Mesenchymal stem cell (in vitro differentiated cells and primary cell): ENCODE measurements around the gene ZNF592.

ENCODE experiments used
- DNase-seq: peaks from one replicate; pipeline ENCODE4 v3.0.0-alpha.2; 2013
- H2AFZ ChIP-seq: one replicate; pipeline ENCODE4 v1.6.1; 2013; ENCODE audit warnings: low read depth, mild to moderate bottlenecking, control low read depth, inconsistent platforms, low read length, moderate library complexity
- H2AK5ac ChIP-seq: 2 replicates; pipeline ENCODE4 v1.6.1; 2013; ENCODE audit warnings: low read length, moderate library complexity, mild to moderate bottlenecking, inconsistent platforms; ENCODE audit not compliant: severe bottlenecking
- H2BK120ac ChIP-seq: one replicate; pipeline ENCODE4 v1.6.1; 2013; ENCODE audit warnings: low read depth, mild to moderate bottlenecking, inconsistent platforms, low read length, moderate library complexity
- H2BK12ac ChIP-seq, 2 experiments: one replicate each; pipeline ENCODE4 v1.6.1; 2013; ENCODE audit warnings: inconsistent platforms in 2 of 2, low read length in 2 of 2, mild to moderate bottlenecking in 2 of 2, moderate library complexity in 2 of 2, control low read depth in 1 of 2
- H2BK15ac ChIP-seq: one replicate; pipeline ENCODE4 v1.6.1; 2013; ENCODE audit warnings: mild to moderate bottlenecking, low read depth, inconsistent platforms; ENCODE audit not compliant: poor library complexity, severe bottlenecking
- H2BK5ac ChIP-seq: 2 replicates; pipeline ENCODE4 v1.6.1; 2013; ENCODE audit warnings: low read depth, mild to moderate bottlenecking, low read length, control low read depth, inconsistent platforms; ENCODE audit not compliant: poor library complexity, severe bottlenecking
- H3K14ac ChIP-seq, 2 experiments: one replicate each; pipeline ENCODE4 v1.6.1; 2013; ENCODE audit warnings: inconsistent platforms in 2 of 2, low read length in 2 of 2, control low read depth in 1 of 2, mild to moderate bottlenecking in 1 of 2, moderate library complexity in 1 of 2
- H3K18ac ChIP-seq, 2 experiments: one replicate each; pipeline ENCODE4 v1.6.1; 2013; ENCODE audit warnings: inconsistent platforms in 2 of 2, low read length in 2 of 2, control low read depth in 1 of 2, low read depth in 1 of 2, mild to moderate bottlenecking in 1 of 2
- H3K23ac ChIP-seq, 2 experiments: one replicate each; pipeline ENCODE4 v1.6.1; 2013; ENCODE audit warnings: inconsistent platforms in 2 of 2, low read length in 2 of 2, mild to moderate bottlenecking in 2 of 2, moderate library complexity in 2 of 2, control low read depth in 1 of 2
- H3K27ac ChIP-seq: 2 replicates; pipeline ENCODE4 v1.5.1; 2013; ENCODE audit warnings: mild to moderate bottlenecking, moderate library complexity, low read length, control low read depth, inconsistent platforms; ENCODE audit not compliant: poor library complexity, severe bottlenecking
- H3K27me3 ChIP-seq, 2 experiments: 2 replicates each; pipeline versions ENCODE4 v1.6.1 to v1.7.0; 2013; ENCODE audit warnings: low read length in 2 of 2, mild to moderate bottlenecking in 2 of 2, moderate library complexity in 2 of 2, control low read depth in 1 of 2, inconsistent platforms in 1 of 2; ENCODE audit not compliant: control insufficient read depth in 1 of 2, insufficient read depth in 1 of 2
- H3K36me3 ChIP-seq, 2 experiments: 2 replicates each; pipeline versions ENCODE4 v1.6.1 to v1.7.0; 2013; ENCODE audit warnings: low read length in 2 of 2, control low read depth in 1 of 2, inconsistent platforms in 1 of 2, low read depth in 1 of 2, mild to moderate bottlenecking in 1 of 2; ENCODE audit not compliant: insufficient read depth in 2 of 2, control insufficient read depth in 1 of 2
- H3K4ac ChIP-seq, 2 experiments: one replicate each; pipeline ENCODE4 v1.6.1; 2013; ENCODE audit warnings: inconsistent platforms in 2 of 2, low read length in 2 of 2, mild to moderate bottlenecking in 2 of 2, moderate library complexity in 2 of 2, control low read depth in 1 of 2, low read depth in 1 of 2
- H3K4me1 ChIP-seq: 2 replicates; pipeline ENCODE4 v1.6.1; 2013; ENCODE audit warnings: low read depth, low read length, control low read depth; ENCODE audit not compliant: control insufficient read depth, insufficient read depth
- H3K4me2 ChIP-seq: 2 replicates; pipeline ENCODE4 v1.6.1; 2013; ENCODE audit warnings: low read length, mild to moderate bottlenecking, inconsistent platforms; ENCODE audit not compliant: poor library complexity, severe bottlenecking
- H3K4me3 ChIP-seq, 2 experiments: 2 replicates each; pipeline versions ENCODE4 v1.5.1 to v1.7.0; 2013; ENCODE audit warnings: low read length in 2 of 2, mild to moderate bottlenecking in 2 of 2, control low read depth in 1 of 2, low read depth in 1 of 2; ENCODE audit not compliant: insufficient read depth in 1 of 2
- H3K79me1 ChIP-seq: replicated peaks from 2 replicates; pipeline ENCODE4 v1.6.1; 2013; ENCODE audit warnings: mild to moderate bottlenecking, control low read depth, low read length, inconsistent platforms; ENCODE audit not compliant: poor library complexity, severe bottlenecking
- H3K9ac ChIP-seq: 2 replicates; pipeline ENCODE4 v1.7.0; 2013; ENCODE audit warnings: mild to moderate bottlenecking, low read length, moderate library complexity
- H3K9me3 ChIP-seq: 2 replicates; pipeline ENCODE4 v1.7.0; 2013; ENCODE audit warnings: mild to moderate bottlenecking, low read length; ENCODE audit not compliant: control insufficient read depth
- H4K8ac ChIP-seq: one replicate; pipeline ENCODE4 v1.6.1; 2013; ENCODE audit warnings: inconsistent platforms, mild to moderate bottlenecking, low read length, moderate library complexity
- H4K91ac ChIP-seq: one replicate; pipeline ENCODE4 v1.6.1; 2013; ENCODE audit warnings: mild to moderate bottlenecking, low read length, inconsistent platforms
- WGBS: methylation state at CpG from one replicate; pipeline ENCODE4 v1.1.7; 2013; ENCODE audit warnings: mixed read lengths; 5-methylcytosine and 5-hydroxymethylcytosine counted together

The ZNF592 gene

DNA sequence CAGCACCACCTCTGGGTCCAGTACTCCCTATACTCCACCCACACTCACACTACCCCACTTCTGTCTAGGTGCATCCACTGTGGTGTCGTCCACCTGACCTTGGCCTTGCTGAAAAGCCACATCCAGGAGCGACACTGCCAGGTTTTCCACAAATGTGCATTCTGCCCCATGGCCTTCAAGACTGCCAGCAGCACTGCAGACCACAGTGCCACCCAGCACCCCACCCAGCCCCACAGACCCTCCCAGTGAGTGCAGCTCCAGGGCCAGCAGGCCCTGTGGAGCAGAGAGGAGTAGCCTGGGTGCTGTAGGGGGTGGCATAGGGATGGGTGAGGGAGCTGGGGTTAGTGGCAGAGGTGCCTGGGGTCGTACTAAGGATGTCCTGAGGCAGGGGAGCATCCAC is 49.4 kb downstream of the ZNF592 start:
- no peak overlapping the region for H2AFZ ChIP-seq
- no peaks in the 10 kb centered on the region for H3K27me3 ChIP-seq
- no peak for DNase-seq
- H2AK5ac ChIP-seq: no peak overlapping the region
- no peak overlapping the region for H3K18ac ChIP-seq
- no peak overlapping the region for H2BK12ac ChIP-seq
- peaks cover 54 to 74% of the 10 kb centered on the region in 2 experiments for H3K36me3 ChIP-seq
- no peak overlapping the region for H3K23ac ChIP-seq
- H3K4me2 ChIP-seq: no peak overlapping the region
- H3K14ac ChIP-seq: no peak overlapping the region
- no peak overlapping the region for H2BK15ac ChIP-seq
- H3K79me1 ChIP-seq: peaks cover 31% of the 10 kb centered on the region
- H3K4ac ChIP-seq: no peak overlapping the region
- peaks cover 9% of the 10 kb centered on the region for H3K4me1 ChIP-seq
- H4K8ac ChIP-seq: no peak overlapping the region
- H2BK5ac ChIP-seq: no peak overlapping the region
- no peak overlapping the region for H3K27ac ChIP-seq
- H4K91ac ChIP-seq: no peak overlapping the region
- no peak overlapping the region for H3K4me3 ChIP-seq
- WGBS: 100% methylated on average over 3 of the region's 3 CpGs
- H2BK120ac ChIP-seq: no peak overlapping the region
- no peaks in the 10 kb centered on the region for H3K9me3 ChIP-seq
- H3K9ac ChIP-seq: no peak overlapping the region

DNA sequence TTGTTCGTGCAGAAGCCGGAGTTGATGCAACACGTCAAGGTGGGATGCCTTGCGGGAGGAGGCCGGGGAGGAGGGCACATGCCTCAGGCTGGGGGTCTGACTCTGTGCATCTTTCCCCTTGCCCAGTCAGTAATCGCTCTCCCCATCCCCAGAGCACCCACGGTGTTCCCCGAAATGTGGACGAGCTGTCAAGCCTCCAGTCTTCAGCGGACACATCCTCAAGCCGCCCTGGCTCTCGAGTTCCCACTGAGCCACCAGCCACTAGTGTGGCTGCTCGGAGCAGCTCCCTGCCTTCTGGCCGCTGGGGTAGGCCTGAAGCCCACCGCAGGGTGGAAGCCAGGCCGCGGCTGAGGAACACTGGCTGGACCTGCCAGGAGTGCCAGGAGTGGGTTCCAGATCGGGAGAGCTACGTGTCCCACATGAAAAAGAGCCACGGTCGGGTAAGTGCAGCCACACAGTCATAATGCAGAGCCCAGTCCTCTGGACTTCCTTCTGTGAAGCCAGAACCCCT is 50.1 kb downstream of the ZNF592 start:
- Histone ChIP-seq H2AFZ (no peak overlapping the region), H2BK120ac (no peak overlapping the region), H3K79me1 (peaks cover 31% of the 10 kb centered on the region), H2BK12ac (no peak overlapping the region), H3K23ac (no peak overlapping the region), H3K9me3 (no peaks in the 10 kb centered on the region), H3K4me1 (peaks cover 9% of the 10 kb centered on the region), H3K4me3 (no peak overlapping the region), H4K91ac (no peak overlapping the region), H2BK5ac (no peak overlapping the region), H3K4ac (no peak overlapping the region), H2BK15ac (no peak overlapping the region), H3K18ac (no peak overlapping the region), H3K4me2 (no peak overlapping the region), H3K27ac (no peak overlapping the region), H3K27me3 (no peaks in the 10 kb centered on the region), H3K14ac (no peak overlapping the region), H3K36me3 (peaks cover 56 to 74% of the 10 kb centered on the region in 2 experiments), H4K8ac (no peak overlapping the region), H2AK5ac (no peak overlapping the region), H3K9ac (no peak overlapping the region)
- DNase-seq: no peak
- 97% methylated on average over 21 of the region's 21 CpGs for WGBS

- Histone ChIP-seq H2BK15ac (no peak overlapping the region), H4K91ac (no peak overlapping the region), H2BK120ac (no peak overlapping the region), H2BK5ac (no peak overlapping the region), H3K27ac (no peak overlapping the region), H3K4me3 (no peak overlapping the region), H3K18ac (no peak overlapping the region), H3K9me3 (no peaks in the 10 kb centered on the region), H3K4me1 (peaks cover 9% of the 10 kb centered on the region), H3K4me2 (no peak overlapping the region), H2BK12ac (no peak overlapping the region), H3K23ac (no peak overlapping the region), H3K14ac (no peak overlapping the region), H3K4ac (no peak overlapping the region), H4K8ac (no peak overlapping the region), H3K27me3 (no peaks in the 10 kb centered on the region), H2AFZ (no peak overlapping the region), H3K36me3 (peaks cover 63 to 78% of the 10 kb centered on the region in 2 experiments), H3K9ac (no peak overlapping the region), H3K79me1 (peaks cover 38% of the 10 kb centered on the region), H2AK5ac (no peak overlapping the region)
- DNase-seq: no peak
- 96% methylated on average over 10 of the region's 10 CpGs for WGBS
Observed at GRCh38 chr15:84799511-84800187, 51.3 kb downstream of the ZNF592 start.

GRCh38 chr15:84800365-84800806 is 52.0 kb downstream of the ZNF592 start:
- H3K9ac ChIP-seq: no peak overlapping the region
- H3K27ac ChIP-seq: no peak overlapping the region
- no peak overlapping the region for H4K91ac ChIP-seq
- peaks cover 67 to 82% of the 10 kb centered on the region in 2 experiments for H3K36me3 ChIP-seq
- no peak for DNase-seq
- H3K14ac ChIP-seq: no peak overlapping the region
- peaks cover 38% of the 10 kb centered on the region for H3K79me1 ChIP-seq
- peaks cover 9% of the 10 kb centered on the region for H3K4me1 ChIP-seq
- H2BK12ac ChIP-seq: no peak overlapping the region
- no peak overlapping the region for H3K23ac ChIP-seq
- 100% methylated on average over 2 of the region's 3 CpGs for WGBS
- no peaks in the 10 kb centered on the region for H3K27me3 ChIP-seq
- no peak overlapping the region for H2AFZ ChIP-seq
- H2BK120ac ChIP-seq: no peak overlapping the region
- no peak overlapping the region for H2BK15ac ChIP-seq
- H3K4ac ChIP-seq: no peak overlapping the region
- no peak overlapping the region for H4K8ac ChIP-seq
- no peaks in the 10 kb centered on the region for H3K9me3 ChIP-seq
- H2BK5ac ChIP-seq: no peak overlapping the region
- H3K4me2 ChIP-seq: no peak overlapping the region
- no peak overlapping the region for H2AK5ac ChIP-seq
- no peak overlapping the region for H3K4me3 ChIP-seq
- no peak overlapping the region for H3K18ac ChIP-seq
